SJSA1 (cell line): Measurements from ENCODE around the gene APOC4. TPM values are rescaled to one million over a fixed set of nuclear protein-coding genes. Genes with fewer than 3 reads are reported as not detected.

Experiments used
- DNase-seq, 2 experiments: peaks; one replicate each; pipeline ENCODE4 v3.0.0-alpha.2; 2015 to 2020; ENCODE audit warnings: low spot score in 2 of 2, low read depth in 1 of 2
- H3K27ac ChIP-seq: fragments of 250-450 bp; sonication (Bioruptor Pico); 2 replicates; pipeline ENCODE4 v1.5.1; 2020; ENCODE audit warnings: mild to moderate bottlenecking, moderate library complexity
- H3K27me3 ChIP-seq: fragments of 250-450 bp; sonication (Bioruptor Pico); replicated peaks from 2 replicates; pipeline ENCODE4 v1.5.1; 2020; ENCODE audit warnings: mild to moderate bottlenecking, moderate library complexity
- H3K36me3 ChIP-seq: fragments of 250-450 bp; sonication (Bioruptor Pico); 2 replicates; pipeline ENCODE4 v1.5.1; 2020; ENCODE audit warnings: mild to moderate bottlenecking
- H3K4me1 ChIP-seq: fragments of 250-450 bp; sonication (Bioruptor Pico); replicated peaks from 2 replicates; pipeline ENCODE4 v1.6.1; 2021; ENCODE audit warnings: mild to moderate bottlenecking
- H3K4me3 ChIP-seq: fragments of 250-450 bp; sonication (Bioruptor Pico); 2 replicates; pipeline ENCODE4 v1.5.1; 2020; ENCODE audit warnings: mild to moderate bottlenecking
- H3K9me3 ChIP-seq: fragments of 250-450 bp; sonication (Bioruptor Pico); replicated peaks from 2 replicates; pipeline ENCODE4 v1.5.1; 2020; ENCODE audit warnings: mild to moderate bottlenecking
- total RNA-seq: library from RNA; depleted of rRNA; stranded (reverse); fragments of >200 nt; shearing (Covaris generic); gene quantifications from 2 replicates; pipeline ENCODE4 v1.2.3, GENCODE V29; 2014

The APOC4 gene
- total RNA-seq, 1 experiment from 2014 or later: not detected

DNA sequence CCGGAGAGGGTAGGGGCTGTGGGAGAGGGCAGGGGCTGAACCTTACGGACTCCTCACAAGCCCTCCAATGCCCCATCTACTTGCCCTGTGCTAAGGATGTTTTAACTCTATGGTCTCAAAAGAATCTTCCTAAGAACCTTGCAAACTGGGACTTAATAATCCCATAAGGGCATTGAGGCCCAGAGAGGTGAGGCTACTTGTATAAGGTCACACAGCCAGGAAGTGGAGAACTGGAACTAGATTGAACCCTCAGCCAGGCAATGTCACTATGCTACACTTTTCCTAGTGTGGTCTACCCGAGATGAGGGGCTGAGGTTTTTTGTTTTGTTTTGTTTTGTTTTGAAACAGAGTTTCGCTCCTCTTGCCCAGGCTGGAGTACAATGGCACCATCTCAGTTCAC is 10.5 kb upstream of the APOC4 start:
- no peaks in the 10 kb centered on the region for H3K27me3 ChIP-seq
- no peak overlapping the region for H3K4me3 ChIP-seq

DNA sequence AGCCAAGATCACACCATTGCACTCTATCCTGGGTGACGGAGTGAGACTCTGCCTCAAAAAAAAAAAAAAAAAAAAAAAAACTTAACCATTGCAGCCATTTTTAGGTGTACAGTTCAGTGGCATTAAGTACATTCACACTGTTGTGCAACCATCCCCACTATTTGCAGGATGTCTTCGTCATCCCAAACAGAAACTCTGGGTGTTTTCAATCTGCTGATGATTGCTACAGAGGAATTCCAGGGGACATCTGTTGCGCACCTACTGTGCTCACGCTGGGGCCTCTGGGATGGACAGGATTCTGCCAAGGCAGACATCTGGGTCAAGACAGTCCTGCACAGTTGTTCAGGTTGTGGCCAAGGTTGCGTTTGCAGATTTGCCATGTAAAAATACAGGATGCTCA is 2.4 kb upstream of the APOC4 start:
- no peak overlapping the region for H3K27ac ChIP-seq
- H3K4me1 ChIP-seq: no peaks in the 10 kb centered on the region
- no peak overlapping the region for H3K4me3 ChIP-seq
- H3K9me3 ChIP-seq: no peaks in the 10 kb centered on the region
- DNase-seq: no peak
- H3K36me3 ChIP-seq: no peaks in the 10 kb centered on the region
- H3K27me3 ChIP-seq: no peaks in the 10 kb centered on the region

More for the DNA sequence above, 10.5 kb upstream of the APOC4 start:
- H3K9me3 ChIP-seq: no peaks in the 10 kb centered on the region
- no peak overlapping the region for H3K27ac ChIP-seq
- no peak for DNase-seq
- H3K4me1 ChIP-seq: peaks cover 7% of the 10 kb centered on the region
- H3K36me3 ChIP-seq: no peaks in the 10 kb centered on the region

DNA sequence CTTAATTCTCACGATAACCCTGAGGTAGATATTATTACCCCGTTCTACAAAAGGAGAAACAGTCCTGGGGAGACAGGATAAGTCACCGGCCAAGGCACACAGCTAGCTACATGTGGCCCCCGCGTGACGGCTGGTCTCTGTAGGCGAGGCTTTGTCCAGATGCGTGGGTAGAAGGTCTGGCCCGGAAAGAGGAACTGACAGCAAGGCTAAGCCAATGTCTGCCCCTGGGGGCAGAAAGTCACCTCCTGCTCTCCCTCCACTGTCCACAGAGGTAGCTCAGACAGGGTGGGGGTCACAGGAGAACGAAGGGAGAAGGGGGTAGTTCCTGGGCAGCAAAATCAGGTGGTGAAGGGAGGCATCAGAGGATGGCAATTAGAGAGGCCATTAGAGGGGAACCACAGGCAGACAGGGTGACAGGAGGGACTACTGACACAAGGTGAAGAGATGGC is 1.8 kb downstream of the APOC4 start:
- H3K27me3 ChIP-seq: no peaks in the 10 kb centered on the region
- DNase-seq: no peak
- H3K36me3 ChIP-seq: no peaks in the 10 kb centered on the region
- H3K9me3 ChIP-seq: no peaks in the 10 kb centered on the region
- no peak overlapping the region for H3K4me3 ChIP-seq
- no peaks in the 10 kb centered on the region for H3K4me1 ChIP-seq
- no peak overlapping the region for H3K27ac ChIP-seq

DNA sequence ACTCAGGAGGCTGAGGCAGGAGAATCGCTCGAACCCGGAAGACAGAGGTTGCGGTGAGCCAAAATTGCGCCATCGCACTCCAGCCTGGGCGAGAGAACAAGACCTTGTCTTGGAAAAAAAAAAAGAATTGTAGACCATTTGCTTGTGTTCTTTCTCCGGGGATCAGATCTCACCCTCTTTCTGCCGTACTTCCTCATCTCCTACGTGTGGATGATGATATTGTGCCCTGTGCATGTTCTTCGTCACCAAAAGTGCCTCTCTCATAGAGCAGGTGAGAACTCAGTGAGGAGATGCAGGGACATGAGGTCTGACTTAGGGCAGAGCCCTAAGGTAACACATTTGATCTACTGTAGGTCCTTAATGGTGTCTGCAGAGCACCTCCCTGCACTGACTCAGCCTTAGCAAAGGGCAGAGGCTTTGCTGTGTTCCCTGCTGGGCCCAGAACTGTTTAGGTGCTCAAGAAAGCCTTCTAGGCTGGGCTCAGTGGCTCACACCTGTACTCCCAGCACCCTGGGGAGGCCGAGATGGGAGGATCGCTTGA is 5.1 kb downstream of the APOC4 start:
- no peaks in the 10 kb centered on the region for H3K36me3 ChIP-seq
- H3K27ac ChIP-seq: no peak overlapping the region
- no peaks in the 10 kb centered on the region for H3K4me1 ChIP-seq
- H3K27me3 ChIP-seq: no peaks in the 10 kb centered on the region
- DNase-seq: no peak
- no peaks in the 10 kb centered on the region for H3K9me3 ChIP-seq
- H3K4me3 ChIP-seq: no peak overlapping the region

DNA sequence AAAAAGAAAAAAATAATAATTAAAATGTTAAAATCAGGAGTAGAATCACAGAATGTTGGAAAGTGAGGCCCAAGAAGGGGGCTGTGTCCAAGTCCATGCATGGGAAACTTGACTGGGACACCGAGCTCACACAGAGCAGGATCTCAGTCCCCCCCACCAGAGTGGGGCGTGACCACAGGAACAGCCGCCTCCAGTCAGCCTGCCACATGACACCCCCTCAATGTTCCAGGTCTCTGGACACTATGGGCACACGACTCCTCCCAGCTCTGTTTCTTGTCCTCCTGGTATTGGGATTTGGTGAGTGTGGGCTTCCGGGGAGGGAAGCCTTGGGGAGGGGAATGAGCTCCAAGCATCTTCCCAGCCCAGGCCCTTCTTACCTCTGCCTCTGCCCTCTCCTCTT is 6.2 kb downstream of the APOC4 start:
- Histone ChIP-seq H3K9me3 (no peaks in the 10 kb centered on the region), H3K36me3 (no peaks in the 10 kb centered on the region), H3K4me1 (no peaks in the 10 kb centered on the region), H3K27me3 (no peaks in the 10 kb centered on the region), H3K27ac (no peak overlapping the region), H3K4me3 (no peak overlapping the region)
- DNase-seq: no peak

DNA sequence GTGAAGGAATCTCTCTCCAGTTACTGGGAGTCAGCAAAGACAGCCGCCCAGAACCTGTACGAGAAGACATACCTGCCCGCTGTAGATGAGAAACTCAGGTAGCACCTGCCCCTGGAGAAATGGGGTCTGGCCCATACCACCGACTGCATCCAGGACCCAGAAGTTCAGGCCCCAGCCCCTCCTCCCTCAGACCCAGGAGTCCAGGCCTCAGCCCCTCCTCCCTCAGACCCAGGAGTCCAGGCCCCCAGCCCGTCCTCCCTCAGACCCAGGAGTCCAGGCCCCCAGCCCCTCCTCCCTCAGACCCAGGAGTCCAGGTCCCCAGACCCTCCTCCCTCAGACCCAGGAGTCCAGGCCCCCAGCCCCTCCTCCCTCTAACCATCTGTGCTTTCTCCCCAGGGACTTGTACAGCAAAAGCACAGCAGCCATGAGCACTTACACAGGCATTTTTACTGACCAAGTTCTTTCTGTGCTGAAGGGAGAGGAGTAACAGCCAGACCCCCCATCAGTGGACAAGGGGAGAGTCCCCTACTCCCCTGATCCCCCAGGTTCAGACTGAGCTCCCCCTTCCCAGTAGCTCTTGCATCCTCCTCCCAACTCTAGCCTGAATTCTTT is 6.8 kb downstream of the APOC4 start:
- Histone ChIP-seq H3K9me3 (no peaks in the 10 kb centered on the region), H3K4me1 (no peaks in the 10 kb centered on the region), H3K4me3 (no peak overlapping the region), H3K27ac (no peak overlapping the region), H3K27me3 (no peaks in the 10 kb centered on the region), H3K36me3 (no peaks in the 10 kb centered on the region)
- no peak for DNase-seq

DNA sequence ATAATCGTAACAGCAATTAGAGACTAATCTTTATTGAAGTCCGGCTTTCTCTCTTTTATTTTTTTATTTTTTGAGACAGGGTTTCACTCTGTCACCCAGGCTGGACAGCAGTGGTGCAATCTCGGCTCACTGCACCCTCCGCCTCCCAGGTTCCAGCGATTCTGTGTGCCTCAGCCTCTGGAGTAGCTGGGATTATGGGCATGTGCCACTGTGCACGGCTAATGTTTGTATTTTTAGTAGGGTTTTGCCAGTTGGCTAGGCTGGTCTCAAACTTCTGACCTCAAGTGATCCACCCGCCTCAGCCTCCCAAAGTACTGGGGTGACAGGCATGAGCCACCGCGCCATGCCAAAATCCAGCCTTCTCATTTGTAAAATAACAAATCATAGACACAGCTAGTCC is 7.5 kb downstream of the APOC4 start:
- Histone ChIP-seq H3K36me3 (no peaks in the 10 kb centered on the region), H3K4me3 (no peak overlapping the region), H3K9me3 (no peaks in the 10 kb centered on the region), H3K4me1 (no peaks in the 10 kb centered on the region), H3K27me3 (no peaks in the 10 kb centered on the region), H3K27ac (no peak overlapping the region)
- no peak for DNase-seq

DNA sequence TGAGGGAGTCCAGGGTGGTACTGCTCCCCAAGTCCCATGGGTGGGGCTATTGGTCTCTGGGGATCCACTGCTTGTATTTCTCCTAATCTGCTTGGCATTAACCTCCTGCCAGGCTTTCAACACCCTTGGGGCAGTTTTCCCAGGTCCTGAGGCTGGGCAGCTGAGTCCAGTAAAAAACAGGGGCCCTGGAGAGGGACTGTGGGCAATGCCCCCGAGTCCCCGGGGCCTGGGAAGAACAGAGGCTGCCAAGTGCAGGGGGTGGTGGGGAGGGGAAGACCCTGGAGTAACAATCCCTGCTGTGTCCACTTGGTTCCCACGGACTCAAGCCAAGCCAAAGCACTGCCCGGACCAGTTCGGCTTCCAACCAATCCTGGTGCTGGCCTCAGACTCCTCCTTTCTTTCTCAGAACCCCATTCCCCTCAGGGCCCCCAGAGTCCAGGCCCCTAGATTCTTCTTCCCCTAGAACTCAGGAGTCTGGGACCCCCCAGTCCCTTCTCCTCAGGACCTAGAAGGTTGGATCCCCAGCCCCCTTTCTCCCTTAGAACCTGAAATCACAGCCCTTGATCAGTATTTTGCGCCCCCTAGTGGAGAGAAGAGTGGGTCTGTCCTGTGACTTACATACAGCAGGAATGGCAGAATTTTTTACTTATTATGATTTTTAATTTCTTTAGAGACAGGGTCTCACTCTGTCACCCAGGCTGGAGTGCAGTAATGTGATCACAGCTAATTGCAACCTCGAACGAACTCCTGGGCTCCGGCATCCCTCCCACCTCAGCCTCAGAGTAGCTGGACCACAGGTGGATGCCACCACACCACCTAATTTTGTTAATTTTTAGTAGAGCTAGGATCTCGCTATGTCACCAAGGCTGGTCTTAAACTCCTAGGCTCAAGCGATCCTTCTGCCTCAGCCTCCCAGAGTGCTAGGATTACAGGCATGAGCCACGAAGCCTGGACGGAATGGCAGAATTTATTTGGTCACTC is 9.4 kb downstream of the APOC4 start:
- H3K4me3 ChIP-seq: no peak overlapping the region
- H3K27me3 ChIP-seq: no peaks in the 10 kb centered on the region
- H3K27ac ChIP-seq: no peak overlapping the region
- peaks cover 5% of the 10 kb centered on the region for H3K4me1 ChIP-seq
- H3K9me3 ChIP-seq: no peaks in the 10 kb centered on the region; the same call in 1 of the 2 replicates
- peak; percentile 58 to 75 for DNase-seq
- peaks cover 5% of the 10 kb centered on the region for H3K36me3 ChIP-seq

DNA sequence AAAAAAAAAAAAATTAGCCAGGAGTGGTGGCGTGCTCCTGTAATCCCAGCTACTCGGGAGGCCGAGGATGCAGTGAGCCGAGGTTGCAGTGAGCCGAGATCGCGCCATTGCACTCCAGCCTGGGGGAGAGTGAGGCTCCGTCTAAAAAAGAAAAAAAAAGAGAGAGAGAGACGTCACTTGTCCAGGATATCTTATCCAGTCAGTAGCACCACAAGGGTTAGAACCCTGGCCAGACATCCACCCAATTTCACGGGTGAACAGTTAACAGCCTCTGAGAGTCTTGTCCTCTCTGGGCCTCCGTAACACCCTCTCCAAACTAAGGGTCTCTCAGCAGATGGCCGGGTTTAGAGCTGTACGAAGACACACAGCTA is 12.2 kb downstream of the APOC4 start:
- Histone ChIP-seq H3K4me3 (peak overlapping the region; percentile 96), H3K9me3 (no peaks in the 10 kb centered on the region; the same call in 1 of the 2 replicates), H3K36me3 (peaks cover 14% of the 10 kb centered on the region), H3K4me1 (peaks cover 9% of the 10 kb centered on the region), H3K27ac (peak overlapping the region; percentile 81), H3K27me3 (no peaks in the 10 kb centered on the region)
- DNase-seq: no peak

DNA sequence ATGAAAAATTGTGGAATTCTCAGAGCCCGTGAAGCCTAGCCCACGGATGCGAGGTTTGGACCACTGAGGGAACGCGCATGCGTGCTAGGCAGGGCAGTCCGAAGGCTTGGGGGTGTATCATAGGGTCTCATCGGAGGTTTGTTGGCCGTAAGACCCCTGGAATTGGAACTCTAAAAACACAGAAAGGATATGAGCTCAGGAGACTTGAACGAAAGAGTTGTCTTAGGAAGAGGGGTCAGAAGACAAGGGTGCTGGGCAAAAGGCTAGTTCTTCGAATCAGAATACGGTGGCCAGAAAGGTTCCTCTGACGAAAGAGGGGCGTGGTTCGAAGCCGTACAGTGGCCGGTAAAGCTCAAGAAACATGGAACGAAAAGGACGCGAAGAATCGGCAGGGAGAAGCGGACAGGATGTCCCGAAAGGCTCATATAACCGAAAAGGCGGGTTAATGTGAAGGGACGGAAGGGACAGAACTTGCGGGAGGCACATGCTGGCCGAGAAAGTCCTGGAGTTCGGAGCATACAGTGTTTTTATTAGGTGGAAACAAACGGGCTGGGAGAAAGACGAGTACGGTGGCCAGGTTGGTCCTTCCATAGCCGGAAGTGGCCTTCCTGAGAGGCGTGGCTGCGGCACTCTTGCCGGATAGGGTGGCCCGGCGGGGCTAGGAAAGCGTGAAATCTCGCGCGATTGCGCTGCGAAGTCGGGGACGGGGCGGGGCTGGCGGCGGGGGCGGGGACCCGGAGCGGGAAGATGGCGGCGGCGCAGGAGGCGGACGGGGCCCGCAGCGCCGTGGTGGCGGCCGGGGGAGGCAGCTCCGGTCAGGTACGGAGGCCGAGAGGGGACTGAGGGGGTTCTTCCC is 12.8 kb downstream of the APOC4 start, which contains the start of gene CLPTM1:
Gene CLPTM1 (plus strand): TSS at position 732 of the 856 bp plus-strand sequence. CDS start 16 bp downstream, at position 748.
- Histone ChIP-seq H3K9me3 (no peaks in the 10 kb centered on the region; the same call in 1 of the 2 replicates), H3K4me1 (peaks cover 9% of the 10 kb centered on the region), H3K27me3 (no peaks in the 10 kb centered on the region), H3K36me3 (peaks cover 20% of the 10 kb centered on the region), H3K4me3 (peak within 1 kb of the TSS; percentile 96), H3K27ac (peak within 1 kb of the TSS; percentile 81)
- DNase-seq: peak; percentile 98 to 99

DNA sequence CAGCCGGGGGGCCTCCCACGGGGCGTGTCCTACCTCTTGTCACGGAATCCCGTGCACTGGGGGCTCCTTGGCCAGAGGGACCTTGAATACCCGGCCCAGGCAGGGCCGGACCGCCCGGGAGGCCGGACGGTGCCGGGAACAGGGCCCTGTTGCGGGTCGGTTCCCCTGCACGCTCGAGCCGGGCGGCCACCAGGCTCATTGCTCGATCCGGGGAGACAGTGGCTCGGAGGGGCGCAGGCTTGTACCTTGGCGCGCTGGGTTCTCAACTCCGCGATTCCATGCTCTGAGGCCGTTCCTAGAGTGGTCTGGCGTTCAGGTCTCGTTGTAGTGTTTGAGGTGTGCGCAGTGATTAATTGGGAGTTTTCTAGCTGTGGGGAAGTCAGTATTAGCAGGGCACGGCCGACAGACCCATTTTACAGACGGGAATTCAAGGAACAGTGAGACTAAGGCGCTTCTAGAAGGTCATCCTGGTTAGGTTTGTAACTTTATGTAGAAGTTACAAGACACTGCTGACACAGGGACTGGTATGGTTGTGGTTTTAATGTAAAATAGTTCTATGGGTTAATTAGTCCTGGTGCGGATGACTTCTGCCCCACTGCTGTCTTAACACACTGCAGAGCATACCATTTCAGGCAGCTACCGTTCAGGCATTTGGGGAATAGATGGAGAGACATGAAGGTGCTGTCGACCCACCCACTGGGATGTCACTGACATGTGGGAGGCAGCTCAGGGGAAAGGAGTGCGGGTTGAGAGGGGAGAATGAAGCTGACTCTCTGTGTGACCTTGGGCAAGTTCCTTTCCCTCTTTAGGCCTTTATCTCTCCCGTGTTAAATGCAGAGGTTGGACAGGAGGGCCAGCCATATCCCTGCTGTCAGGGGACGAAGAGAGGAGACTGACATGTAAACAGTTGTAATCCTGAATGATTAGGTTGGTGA is 13.7 kb downstream of the APOC4 start:
- Histone ChIP-seq H3K9me3 (no peaks in the 10 kb centered on the region; the same call in 1 of the 2 replicates), H3K36me3 (peaks cover 29% of the 10 kb centered on the region), H3K27me3 (no peaks in the 10 kb centered on the region), H3K4me3 (peak overlapping the region; percentile 96), H3K4me1 (peaks cover 9% of the 10 kb centered on the region), H3K27ac (peak overlapping the region; percentile 64)
- DNase-seq: peak in 1 of 2 experiments; percentile 63

DNA sequence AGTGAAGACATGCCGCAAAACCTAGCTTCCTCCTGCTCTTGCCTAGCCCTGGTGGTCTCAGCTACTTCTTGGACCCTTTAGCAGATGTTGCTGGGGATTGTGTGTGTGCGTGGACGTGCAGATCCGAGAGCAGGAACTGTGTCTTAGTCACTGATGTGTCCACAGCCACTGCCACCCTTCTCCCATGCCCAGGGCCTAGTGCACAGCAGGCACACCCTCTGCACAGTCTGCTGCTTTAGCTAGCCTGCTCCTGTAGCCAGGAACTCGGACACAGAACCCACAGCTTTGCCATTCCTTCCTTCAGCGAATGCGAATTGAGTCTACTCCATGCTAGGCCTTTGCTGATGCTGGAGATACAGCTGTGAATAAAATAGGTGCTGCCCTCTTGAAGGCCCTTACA is 15.5 kb downstream of the APOC4 start:
- no peaks in the 10 kb centered on the region; the same call in 1 of the 2 replicates for H3K9me3 ChIP-seq
- no peaks in the 10 kb centered on the region for H3K27me3 ChIP-seq
- no peak overlapping the region for H3K27ac ChIP-seq
- H3K36me3 ChIP-seq: peaks cover 42% of the 10 kb centered on the region
- no peak overlapping the region for H3K4me3 ChIP-seq
- no peak for DNase-seq
- peaks cover 9% of the 10 kb centered on the region for H3K4me1 ChIP-seq
